GM18907 (cell line): Measurements from ENCODE around the gene HDAC6.
"Not testable (repeated sequence)": the region's sequence is repeated elsewhere in the genome, so short reads cannot be mapped to it uniquely, and the experiment has no call there.

ENCODE experiments used
- ATAC-seq: cut with Tn5 transposase; IDR thresholded peaks from one replicate; pipeline ENCODE4 v1.9.1; 2021; ENCODE audit warnings: mild to moderate bottlenecking, moderate library complexity; ENCODE audit not compliant: unreplicated experiment

The HDAC6 gene

DNA sequence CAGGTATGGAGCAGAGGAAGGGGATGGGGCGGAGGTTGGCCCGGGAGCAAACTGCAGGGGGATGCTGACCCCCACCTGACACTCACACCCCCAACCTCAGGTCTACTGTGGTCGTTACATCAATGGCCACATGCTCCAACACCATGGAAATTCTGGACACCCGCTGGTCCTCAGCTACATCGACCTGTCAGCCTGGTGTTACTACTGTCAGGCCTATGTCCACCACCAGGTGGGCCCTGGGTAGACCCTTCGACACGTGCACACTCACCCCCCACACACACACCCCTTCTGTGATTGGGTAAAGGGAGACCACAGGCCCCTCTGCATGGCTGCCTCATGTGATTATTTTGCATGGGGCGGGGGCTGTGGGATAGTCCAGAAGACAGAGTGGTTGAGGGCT, 22.2 kb downstream of the HDAC6 start:
- ATAC-seq = no peak

DNA sequence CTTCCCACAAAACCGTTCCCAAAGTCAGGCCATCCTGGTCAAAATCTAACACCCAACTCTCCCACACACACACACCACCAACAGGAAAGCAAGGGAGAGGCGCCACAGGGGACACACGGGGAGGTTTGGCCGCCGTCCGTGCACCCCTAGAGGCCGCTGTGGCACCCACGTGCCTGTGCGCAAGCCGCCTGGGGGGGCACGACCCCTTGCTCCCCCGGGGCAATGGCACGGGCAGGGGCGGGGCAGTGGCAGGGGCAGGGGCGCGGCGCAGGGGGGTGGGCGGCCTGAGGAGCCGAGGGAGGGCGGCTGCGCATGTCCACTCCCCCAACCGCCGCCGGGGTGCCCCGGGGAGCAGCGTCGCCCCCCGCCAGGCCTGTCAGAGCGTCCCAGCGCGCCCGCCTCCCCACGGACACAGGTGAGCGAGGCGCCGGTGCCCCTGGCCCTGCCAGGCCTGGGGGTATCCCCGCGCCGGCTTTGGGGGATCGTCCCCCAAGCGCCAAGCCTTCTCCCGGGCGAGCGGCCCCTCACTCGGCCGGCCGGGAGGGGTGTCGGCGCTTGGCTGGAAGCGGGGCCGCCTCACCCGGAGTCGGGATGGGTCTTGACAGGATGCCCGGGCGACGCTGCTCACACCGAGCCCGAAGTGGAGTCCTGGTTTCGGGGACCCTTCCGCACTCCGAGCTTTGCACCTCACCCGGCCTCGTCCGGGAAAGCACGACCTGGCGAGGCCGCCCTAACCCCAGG, 24.4 kb downstream of the HDAC6 start, which contains the start of gene ERAS:
ERAS (plus strand) TSS at position 379 of the 741 bp plus-strand sequence. CDS start 2,611 bp downstream, outside the sequence.
- ATAC-seq = no peak

DNA sequence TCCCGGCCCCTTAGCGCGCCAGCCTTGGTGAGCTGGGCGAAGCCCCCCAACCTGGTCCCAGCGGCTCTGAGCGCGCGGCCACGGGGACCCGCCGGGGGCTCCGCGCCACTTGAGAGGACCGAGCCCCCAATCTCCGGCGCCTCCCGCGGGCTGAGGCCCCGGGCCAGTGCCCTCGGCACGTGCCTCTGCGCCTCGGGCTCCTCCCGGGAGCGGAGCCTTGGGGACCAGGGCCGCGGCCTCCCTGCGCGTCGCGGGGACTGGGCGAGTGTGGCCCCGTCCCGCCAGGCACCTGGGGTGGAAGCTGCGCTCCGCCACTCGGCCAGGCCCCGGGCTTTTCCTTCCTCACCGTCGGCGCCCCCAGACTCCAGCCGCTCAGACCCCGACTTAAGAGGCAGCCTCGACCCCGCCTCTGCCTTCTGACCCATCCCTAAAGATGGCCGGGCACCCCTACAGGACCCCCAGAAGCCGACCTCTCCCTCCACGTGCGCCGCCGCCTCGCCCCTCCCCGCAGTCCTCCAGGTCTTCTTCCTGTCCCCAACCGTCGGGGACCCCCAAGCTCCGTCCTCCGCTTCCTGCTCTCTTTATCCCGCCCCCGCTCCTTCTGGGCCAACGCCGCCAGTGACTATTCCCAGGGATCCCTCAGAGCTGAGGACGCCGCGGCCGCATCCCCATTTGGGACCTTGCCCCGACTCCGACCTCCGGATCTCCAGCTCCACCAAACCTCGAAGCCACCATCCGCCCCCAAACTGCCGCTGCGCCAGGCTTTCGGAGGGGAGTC, 25.2 kb downstream of the HDAC6 start:
- no peak for ATAC-seq

DNA sequence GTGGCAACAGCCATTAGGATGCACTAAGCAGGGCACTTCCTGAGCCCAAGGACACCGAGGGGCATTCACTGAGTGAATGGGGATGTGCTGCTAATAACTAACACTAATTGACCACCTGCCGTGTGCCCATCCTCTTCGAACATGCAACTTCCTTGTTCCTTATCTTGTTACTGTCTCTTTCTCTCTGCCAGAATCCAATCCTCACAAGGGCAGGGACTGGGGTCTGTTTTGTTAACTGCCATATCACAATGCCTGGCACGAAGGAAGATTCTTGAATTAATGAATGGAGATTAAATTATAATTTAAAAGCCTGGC, 25.7 kb downstream of the HDAC6 start:
- ATAC-seq = no peak

DNA sequence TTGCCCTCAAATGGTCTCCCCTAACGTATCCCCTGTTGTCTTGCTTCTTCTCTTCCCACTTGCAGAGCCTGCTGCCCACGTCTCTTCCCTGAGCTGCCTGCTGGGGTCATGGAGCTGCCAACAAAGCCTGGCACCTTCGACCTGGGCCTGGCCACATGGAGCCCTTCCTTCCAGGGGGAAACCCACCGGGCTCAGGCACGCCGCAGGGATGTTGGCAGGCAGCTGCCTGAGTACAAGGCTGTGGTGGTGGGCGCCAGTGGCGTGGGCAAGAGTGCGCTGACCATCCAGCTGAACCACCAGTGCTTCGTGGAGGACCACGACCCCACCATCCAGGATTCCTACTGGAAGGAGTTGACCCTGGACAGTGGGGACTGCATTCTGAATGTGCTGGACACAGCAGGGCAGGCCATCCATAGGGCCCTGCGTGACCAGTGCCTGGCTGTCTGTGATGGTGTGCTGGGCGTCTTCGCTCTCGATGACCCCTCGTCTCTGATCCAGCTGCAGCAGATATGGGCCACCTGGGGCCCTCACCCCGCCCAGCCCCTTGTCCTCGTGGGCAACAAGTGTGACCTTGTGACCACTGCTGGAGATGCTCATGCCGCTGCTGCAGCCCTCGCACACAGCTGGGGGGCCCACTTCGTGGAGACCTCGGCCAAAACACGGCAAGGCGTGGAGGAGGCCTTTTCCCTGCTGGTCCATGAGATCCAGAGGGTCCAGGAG, 27.3 kb downstream of the HDAC6 start:
- ATAC-seq = no peak

DNA sequence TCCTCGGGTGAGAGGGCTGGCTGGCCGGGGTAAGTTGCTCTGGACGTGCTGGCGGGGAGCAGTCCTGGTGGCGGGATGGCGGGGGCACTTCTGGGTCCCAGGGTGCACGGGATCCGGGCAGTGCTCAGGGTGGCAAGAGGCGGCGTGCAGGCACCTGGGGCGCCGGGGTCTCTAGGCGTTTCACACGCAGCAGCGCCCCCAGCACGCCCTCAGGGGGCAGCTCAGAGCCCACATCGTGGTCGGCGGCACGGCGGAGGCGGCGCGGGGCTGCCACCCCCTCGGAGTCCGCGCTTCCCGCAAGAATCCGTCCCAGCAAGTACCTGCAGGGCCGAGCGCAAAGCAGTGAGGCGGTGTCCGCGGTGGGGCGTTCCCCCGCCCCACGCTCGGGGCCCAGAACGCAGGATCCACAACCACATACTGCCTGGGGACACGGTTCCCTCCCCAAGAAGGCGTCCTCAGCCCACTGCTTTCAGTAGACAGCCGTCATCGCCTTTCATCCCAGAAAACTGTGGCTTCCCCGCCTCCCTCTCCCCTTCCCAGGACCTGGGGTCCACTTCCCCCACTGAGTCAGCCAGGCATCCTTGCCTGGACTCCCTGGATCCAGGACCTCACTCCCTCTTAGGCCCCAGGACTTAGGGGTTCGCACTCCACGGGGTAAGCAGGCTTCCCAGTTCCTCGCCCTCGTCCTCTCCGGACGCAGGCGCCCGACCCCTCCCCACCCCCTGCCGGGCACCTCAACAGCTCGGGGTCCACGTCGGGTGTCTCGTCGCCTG, 29.5 kb downstream of the HDAC6 start:
- ATAC-seq = no peak

DNA sequence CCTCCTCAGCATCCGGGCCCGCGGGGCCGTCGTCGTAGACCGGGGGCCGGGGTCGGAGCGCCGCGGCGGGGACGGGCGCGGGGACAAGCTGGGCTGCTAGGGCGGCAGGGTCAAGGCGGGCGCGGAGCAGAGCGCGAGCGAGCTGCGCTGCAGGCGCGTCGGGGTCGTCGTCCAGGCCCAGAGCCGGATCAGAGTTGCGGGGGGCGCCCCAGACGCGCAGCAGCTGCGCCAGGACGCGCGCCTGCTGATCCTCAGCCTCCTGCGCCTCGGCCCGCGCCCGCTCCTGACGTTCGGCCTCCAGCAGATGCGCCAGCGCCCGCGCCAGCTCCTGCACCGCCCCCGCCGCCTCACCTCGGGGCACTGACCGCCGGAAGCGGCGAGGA, 30.0 kb downstream of the HDAC6 start:
- no peak for ATAC-seq

DNA sequence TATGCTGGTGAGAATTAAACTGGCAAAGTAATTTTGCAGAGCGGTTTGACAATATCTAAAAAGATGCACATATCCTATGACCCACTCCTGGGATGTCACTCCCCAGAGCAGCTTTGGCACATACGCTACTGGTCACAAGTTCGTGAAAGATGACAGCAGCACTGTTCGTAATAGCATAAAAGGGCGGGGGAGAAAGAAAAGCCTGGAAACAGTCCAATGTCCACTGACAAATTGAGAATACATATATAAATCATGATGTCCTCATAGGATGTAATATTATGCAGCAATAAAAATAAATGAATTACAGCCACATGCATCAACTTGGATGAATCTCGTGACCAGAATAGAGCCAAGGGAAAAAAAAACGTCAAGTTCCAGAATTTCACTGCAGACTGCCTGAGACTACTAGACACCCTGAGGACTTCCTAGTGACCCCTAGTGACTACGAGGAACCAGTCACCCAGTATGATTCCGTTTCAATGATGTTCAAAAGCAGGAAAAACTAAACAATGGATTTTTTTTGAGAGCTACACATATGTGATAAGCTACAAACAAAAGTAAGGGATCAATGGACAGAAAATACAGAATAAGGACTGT, 31.8 kb downstream of the HDAC6 start:
- ATAC-seq = no peak

DNA sequence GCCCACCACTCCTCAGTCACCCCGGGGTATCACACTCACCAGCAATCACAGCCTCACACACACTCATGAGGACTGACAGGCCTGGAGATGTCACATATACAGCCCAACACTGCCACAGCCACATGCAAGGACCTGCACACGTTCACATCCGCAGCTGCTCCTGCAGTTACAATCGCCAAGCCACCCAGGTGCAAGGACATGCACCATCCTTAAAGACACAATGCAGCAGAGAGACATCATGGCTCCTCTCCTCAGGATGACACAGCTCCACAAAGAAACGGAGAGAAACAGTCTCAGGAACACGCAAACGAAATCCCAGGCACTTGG, 32.5 kb downstream of the HDAC6 start:
- ATAC-seq = no peak

DNA sequence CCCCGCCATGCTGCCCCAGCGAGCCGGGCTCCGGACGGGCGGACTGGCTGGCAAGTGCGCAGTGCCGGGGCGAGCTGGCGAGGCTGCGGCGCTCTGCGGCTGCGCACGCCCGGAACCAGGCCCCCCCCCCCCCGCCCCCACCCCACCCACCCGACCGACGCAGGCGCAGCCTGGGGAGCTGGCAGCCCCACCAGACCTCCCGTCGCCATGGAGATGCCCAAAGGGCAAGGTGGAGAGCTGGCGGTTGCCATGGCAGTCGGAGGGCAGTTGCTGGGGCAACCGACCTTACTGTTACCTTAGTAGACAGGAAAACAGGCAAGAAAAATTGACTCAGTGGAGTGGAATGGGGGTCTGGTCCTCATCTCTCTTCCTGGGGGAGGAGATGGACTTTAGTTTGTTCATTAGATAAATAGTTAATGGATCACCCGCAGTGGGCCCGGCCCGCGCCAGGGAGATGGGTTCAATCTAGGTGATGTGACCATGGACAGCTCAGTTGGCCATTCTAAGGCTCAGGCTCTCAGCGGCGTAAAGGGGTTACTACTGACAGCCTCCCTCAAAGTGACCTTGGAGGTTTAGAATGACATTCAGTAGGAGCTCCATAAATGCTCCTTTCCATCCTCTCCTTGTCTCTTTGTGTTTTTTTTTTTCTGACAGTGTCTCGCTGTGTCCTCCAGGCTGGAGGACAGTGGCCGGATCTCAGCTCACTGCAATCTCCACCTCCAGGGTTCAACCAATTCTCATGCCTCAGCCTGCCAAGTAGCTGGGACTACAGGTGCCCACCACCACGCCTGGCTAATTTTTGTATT, 33.9 kb downstream of the HDAC6 start, which contains the start of gene PCSK1N:
PCSK1N (minus strand) TSS at position 87 of the 806 bp plus-strand sequence; CDS start at position 9, 78 bp downstream.
- no peak for ATAC-seq

DNA sequence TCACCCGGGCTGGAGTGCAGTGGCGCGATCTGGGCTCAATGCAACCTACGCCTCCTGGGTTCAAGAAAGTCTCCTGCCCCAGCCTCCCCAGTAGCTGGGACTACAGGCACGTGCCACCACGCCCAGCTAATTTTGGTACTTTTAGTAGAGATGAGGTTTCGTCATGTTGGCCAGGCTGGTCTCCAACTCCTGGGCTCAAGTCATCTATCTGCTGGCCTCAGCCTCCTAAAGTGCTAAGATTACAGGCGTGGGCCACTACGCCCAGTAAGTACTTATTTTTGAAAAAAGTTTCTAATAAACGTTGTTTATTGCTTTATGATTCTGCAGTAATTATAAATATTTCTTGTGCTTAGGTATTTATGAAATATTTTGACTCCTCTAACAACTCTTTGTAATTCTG, 37.8 kb downstream of the HDAC6 start:
- no peak for ATAC-seq

DNA sequence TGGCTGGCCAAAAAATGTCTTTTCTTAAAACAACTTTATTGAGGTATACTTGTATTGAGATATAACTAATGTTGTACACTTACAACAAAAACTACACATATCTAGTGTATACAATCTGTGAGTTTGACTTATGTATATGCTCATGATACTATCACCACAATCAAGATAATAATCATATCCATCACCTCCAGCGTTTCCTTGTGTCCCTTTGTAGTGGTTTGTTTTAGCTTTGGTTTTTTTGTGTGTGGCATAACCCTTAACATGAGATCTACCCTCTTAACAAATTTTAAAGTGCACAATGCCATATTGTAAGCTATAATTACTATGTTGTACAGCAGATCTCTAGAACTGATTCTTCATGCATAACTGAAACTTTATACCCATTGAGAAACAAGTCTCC, 47.0 kb downstream of the HDAC6 start:
- no peak for ATAC-seq

DNA sequence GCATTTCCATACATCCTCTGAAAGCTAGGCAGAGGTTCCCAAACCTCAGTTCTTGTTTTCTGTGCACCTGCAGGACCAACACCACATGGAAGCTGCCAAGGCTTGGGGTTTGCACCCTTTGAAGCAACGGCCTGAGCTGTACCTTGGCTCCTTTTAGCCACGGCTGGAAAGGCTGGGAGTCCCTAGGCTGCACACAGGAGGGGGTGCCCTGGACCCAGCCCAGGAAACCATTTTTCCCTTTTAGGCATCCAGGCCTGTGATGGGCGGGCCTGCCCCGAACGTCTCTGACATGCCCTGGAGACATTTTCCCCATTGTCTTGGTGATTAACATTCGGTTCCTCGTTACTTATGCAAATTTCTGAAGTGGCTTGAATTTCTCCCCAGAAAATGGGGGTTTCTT, 51.0 kb downstream of the HDAC6 start:
- no peak for ATAC-seq

DNA sequence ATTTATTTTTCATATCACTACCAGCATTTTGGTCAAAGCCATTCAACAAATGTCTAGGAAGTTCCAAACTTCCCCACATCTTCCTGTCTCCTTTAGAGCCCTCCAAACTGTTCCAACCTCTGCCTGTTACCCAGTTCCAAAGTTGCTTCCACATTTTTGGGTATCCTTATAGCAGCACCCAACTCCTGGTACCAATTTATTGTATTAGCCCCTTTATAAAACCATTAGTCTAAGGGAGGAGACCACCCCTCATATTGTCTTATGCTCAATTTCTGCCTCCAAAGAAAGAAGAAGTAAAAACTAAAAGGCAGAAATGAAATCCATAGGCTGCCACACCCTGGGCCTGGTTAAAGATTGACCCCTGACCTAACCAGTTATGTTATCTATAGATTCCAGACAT, 51.6 kb downstream of the HDAC6 start:
- not testable (repeated sequence) for ATAC-seq

DNA sequence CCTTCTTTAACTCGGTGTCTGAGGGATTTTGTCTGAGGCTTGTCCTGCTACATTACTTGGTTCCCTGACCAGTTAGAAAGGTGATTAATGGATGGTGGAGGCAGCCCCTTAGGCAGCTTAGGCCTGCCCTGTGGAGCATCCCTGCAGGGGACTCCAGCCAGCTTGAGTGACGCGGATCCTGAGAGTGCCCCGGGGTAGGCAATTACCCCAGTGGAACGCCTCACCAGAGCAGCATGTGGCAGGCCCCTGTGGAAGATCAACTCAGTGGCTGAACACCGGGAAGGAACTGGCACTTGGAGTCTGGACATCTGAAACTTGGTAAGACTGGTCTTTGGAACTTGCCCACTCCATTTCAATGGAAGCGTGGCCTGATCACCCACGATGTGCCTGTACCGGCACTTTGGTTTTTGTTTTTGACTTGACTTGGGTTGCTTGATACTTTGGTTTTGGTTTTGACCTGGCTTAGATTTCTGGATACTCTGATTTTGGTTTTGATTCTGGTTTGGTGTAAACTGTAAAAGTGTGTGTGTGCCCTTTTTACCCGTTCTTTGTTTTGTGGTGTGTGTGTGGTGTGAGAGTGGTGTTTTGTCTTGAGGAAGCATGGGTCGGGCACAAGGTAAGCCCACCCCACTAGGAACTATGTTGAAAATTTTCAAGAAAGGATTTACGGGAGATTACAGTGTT, 52.4 kb downstream of the HDAC6 start:
- not testable (repeated sequence) for ATAC-seq

DNA sequence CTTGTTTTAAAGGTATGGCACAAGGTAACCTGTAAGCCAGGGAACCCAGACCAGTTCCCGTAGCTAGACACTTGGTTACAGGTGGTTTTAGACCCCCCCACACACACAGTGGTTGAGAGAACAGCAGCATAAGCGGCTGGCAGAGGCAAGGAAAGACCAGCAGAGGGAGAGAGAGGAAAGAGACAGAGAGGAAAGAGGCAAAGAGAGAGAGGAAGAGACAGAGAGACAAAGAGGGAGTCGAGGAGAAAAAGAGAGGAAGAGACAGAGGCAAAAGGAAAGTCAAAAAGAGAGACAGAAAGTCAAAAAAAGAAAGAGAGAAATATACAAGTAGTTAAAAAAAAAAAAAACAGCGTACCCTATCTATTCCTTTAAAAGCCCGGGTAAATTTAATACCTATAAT, 53.0 kb downstream of the HDAC6 start:
- ATAC-seq = no peak

DNA sequence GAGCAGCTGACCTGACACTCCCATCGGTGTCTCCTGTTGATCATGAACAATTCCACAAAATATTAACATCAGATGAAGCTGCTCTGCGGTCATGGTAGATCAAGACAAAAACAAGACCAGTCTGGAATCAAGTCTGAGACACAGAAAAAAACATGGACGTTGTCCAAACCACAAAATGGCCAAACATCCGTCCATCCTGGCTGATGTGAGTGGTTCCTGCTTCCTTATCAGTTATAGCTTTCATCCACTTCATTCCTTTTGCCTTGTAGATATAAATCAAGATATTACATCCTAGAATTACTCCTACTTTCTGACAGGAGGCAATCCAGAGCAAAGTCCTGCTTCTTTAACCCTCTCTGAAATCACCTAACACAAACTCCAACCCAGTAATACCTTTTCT, 62.3 kb downstream of the HDAC6 start:
- ATAC-seq = no peak

DNA sequence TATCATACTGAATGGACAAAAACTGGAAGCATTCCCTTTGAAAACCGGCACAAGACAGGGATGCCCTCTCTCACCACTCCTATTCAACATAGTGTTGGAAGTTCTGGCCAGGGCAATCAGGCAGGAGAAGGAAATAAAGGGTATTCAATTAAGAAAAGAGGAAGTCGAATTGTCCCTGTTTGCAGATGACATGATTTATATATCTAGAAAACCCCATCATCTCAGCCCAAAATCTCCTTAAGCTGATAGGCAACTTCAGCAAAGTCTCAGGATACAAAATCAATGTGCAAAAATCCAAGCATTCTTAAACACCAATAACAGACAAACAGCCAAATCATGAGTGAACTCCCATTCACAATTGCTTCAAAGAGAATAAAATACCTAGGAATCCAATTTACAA, 70.2 kb downstream of the HDAC6 start:
- ATAC-seq = not testable (repeated sequence)
